Mesenchymal stem cell (in vitro differentiated cells and primary cell): Measurements from ENCODE around the gene PLEKHM2.

ENCODE experiments used
- DNase-seq: peaks from one replicate; pipeline ENCODE4 v3.0.0-alpha.2; 2013
- H2AFZ ChIP-seq: one replicate; pipeline ENCODE4 v1.6.1; 2013; ENCODE audit warnings: low read depth, mild to moderate bottlenecking, control low read depth, inconsistent platforms, low read length, moderate library complexity
- H2AK5ac ChIP-seq: 2 replicates; pipeline ENCODE4 v1.6.1; 2013; ENCODE audit warnings: low read length, moderate library complexity, mild to moderate bottlenecking, inconsistent platforms; ENCODE audit not compliant: severe bottlenecking
- H2BK120ac ChIP-seq: one replicate; pipeline ENCODE4 v1.6.1; 2013; ENCODE audit warnings: low read depth, mild to moderate bottlenecking, inconsistent platforms, low read length, moderate library complexity
- H2BK12ac ChIP-seq, 2 experiments: one replicate each; pipeline ENCODE4 v1.6.1; 2013; ENCODE audit warnings: inconsistent platforms in 2 of 2, low read length in 2 of 2, mild to moderate bottlenecking in 2 of 2, moderate library complexity in 2 of 2, control low read depth in 1 of 2
- H2BK15ac ChIP-seq: one replicate; pipeline ENCODE4 v1.6.1; 2013; ENCODE audit warnings: mild to moderate bottlenecking, low read depth, inconsistent platforms; ENCODE audit not compliant: poor library complexity, severe bottlenecking
- H2BK5ac ChIP-seq: 2 replicates; pipeline ENCODE4 v1.6.1; 2013; ENCODE audit warnings: low read depth, mild to moderate bottlenecking, low read length, control low read depth, inconsistent platforms; ENCODE audit not compliant: poor library complexity, severe bottlenecking
- H3K14ac ChIP-seq, 2 experiments: one replicate each; pipeline ENCODE4 v1.6.1; 2013; ENCODE audit warnings: inconsistent platforms in 2 of 2, low read length in 2 of 2, control low read depth in 1 of 2, mild to moderate bottlenecking in 1 of 2, moderate library complexity in 1 of 2
- H3K18ac ChIP-seq, 2 experiments: one replicate each; pipeline ENCODE4 v1.6.1; 2013; ENCODE audit warnings: inconsistent platforms in 2 of 2, low read length in 2 of 2, control low read depth in 1 of 2, low read depth in 1 of 2, mild to moderate bottlenecking in 1 of 2
- H3K23ac ChIP-seq, 2 experiments: one replicate each; pipeline ENCODE4 v1.6.1; 2013; ENCODE audit warnings: inconsistent platforms in 2 of 2, low read length in 2 of 2, mild to moderate bottlenecking in 2 of 2, moderate library complexity in 2 of 2, control low read depth in 1 of 2
- H3K27ac ChIP-seq: 2 replicates; pipeline ENCODE4 v1.5.1; 2013; ENCODE audit warnings: mild to moderate bottlenecking, moderate library complexity, low read length, control low read depth, inconsistent platforms; ENCODE audit not compliant: poor library complexity, severe bottlenecking
- H3K27me3 ChIP-seq, 2 experiments: 2 replicates each; pipeline versions ENCODE4 v1.6.1 to v1.7.0; 2013; ENCODE audit warnings: low read length in 2 of 2, mild to moderate bottlenecking in 2 of 2, moderate library complexity in 2 of 2, control low read depth in 1 of 2, inconsistent platforms in 1 of 2; ENCODE audit not compliant: control insufficient read depth in 1 of 2, insufficient read depth in 1 of 2
- H3K36me3 ChIP-seq, 2 experiments: 2 replicates each; pipeline versions ENCODE4 v1.6.1 to v1.7.0; 2013; ENCODE audit warnings: low read length in 2 of 2, control low read depth in 1 of 2, inconsistent platforms in 1 of 2, low read depth in 1 of 2, mild to moderate bottlenecking in 1 of 2; ENCODE audit not compliant: insufficient read depth in 2 of 2, control insufficient read depth in 1 of 2
- H3K4ac ChIP-seq, 2 experiments: one replicate each; pipeline ENCODE4 v1.6.1; 2013; ENCODE audit warnings: inconsistent platforms in 2 of 2, low read length in 2 of 2, mild to moderate bottlenecking in 2 of 2, moderate library complexity in 2 of 2, control low read depth in 1 of 2, low read depth in 1 of 2
- H3K4me1 ChIP-seq: 2 replicates; pipeline ENCODE4 v1.6.1; 2013; ENCODE audit warnings: low read depth, low read length, control low read depth; ENCODE audit not compliant: control insufficient read depth, insufficient read depth
- H3K4me2 ChIP-seq: 2 replicates; pipeline ENCODE4 v1.6.1; 2013; ENCODE audit warnings: low read length, mild to moderate bottlenecking, inconsistent platforms; ENCODE audit not compliant: poor library complexity, severe bottlenecking
- H3K4me3 ChIP-seq, 2 experiments: 2 replicates each; pipeline versions ENCODE4 v1.5.1 to v1.7.0; 2013; ENCODE audit warnings: low read length in 2 of 2, mild to moderate bottlenecking in 2 of 2, control low read depth in 1 of 2, low read depth in 1 of 2; ENCODE audit not compliant: insufficient read depth in 1 of 2
- H3K79me1 ChIP-seq: replicated peaks from 2 replicates; pipeline ENCODE4 v1.6.1; 2013; ENCODE audit warnings: mild to moderate bottlenecking, control low read depth, low read length, inconsistent platforms; ENCODE audit not compliant: poor library complexity, severe bottlenecking
- H3K9ac ChIP-seq: 2 replicates; pipeline ENCODE4 v1.7.0; 2013; ENCODE audit warnings: mild to moderate bottlenecking, low read length, moderate library complexity
- H3K9me3 ChIP-seq: 2 replicates; pipeline ENCODE4 v1.7.0; 2013; ENCODE audit warnings: mild to moderate bottlenecking, low read length; ENCODE audit not compliant: control insufficient read depth
- H4K8ac ChIP-seq: one replicate; pipeline ENCODE4 v1.6.1; 2013; ENCODE audit warnings: inconsistent platforms, mild to moderate bottlenecking, low read length, moderate library complexity
- H4K91ac ChIP-seq: one replicate; pipeline ENCODE4 v1.6.1; 2013; ENCODE audit warnings: mild to moderate bottlenecking, low read length, inconsistent platforms
- WGBS: methylation state at CpG from one replicate; pipeline ENCODE4 v1.1.7; 2013; ENCODE audit warnings: mixed read lengths; 5-methylcytosine and 5-hydroxymethylcytosine counted together

Gene PLEKHM2

GRCh38 chr1:15765495-15766194 lies 81.5 kb downstream of the PLEKHM2 start:
- Histone ChIP-seq H2BK12ac (no peak overlapping the region), H3K9me3 (no peaks in the 10 kb centered on the region), H3K27ac (no peak overlapping the region), H3K4me3 (no peak overlapping the region), H3K9ac (no peak overlapping the region), H2AK5ac (no peak overlapping the region), H3K4me1 (peaks cover 24% of the 10 kb centered on the region), H4K91ac (peak overlapping the region; percentile 18), H3K18ac (no peak overlapping the region), H3K4ac (no peak overlapping the region), H2BK5ac (no peak overlapping the region), H2AFZ (no peak overlapping the region), H3K4me2 (no peak overlapping the region), H3K14ac (no peak overlapping the region), H3K23ac (no peak overlapping the region), H2BK15ac (no peak overlapping the region), H3K36me3 (peaks cover 21 to 65% of the 10 kb centered on the region in 2 experiments), H3K27me3 (no peaks in the 10 kb centered on the region), H4K8ac (no peak overlapping the region), H2BK120ac (no peak overlapping the region), H3K79me1 (peaks cover 32% of the 10 kb centered on the region)
- WGBS, result 91% methylated on average over 20 of the region's 20 CpGs
- peak; percentile 29 for DNase-seq

- Histone ChIP-seq H3K79me1 (peaks cover 47% of the 10 kb centered on the region), H3K23ac (no peak overlapping the region), H2BK12ac (no peak overlapping the region), H2AK5ac (no peak overlapping the region), H4K91ac (no peak overlapping the region), H3K36me3 (peaks cover 36 to 82% of the 10 kb centered on the region in 2 experiments), H3K14ac (no peak overlapping the region), H3K4ac (no peak overlapping the region), H3K9ac (no peak overlapping the region), H3K18ac (no peak overlapping the region), H2BK5ac (no peak overlapping the region), H2BK15ac (no peak overlapping the region), H3K4me1 (peaks cover 17% of the 10 kb centered on the region), H2BK120ac (no peak overlapping the region), H4K8ac (no peak overlapping the region), H3K4me2 (no peak overlapping the region), H3K27ac (no peak overlapping the region), H3K4me3 (no peak overlapping the region), H2AFZ (no peak overlapping the region), H3K27me3 (no peaks in the 10 kb centered on the region), H3K9me3 (no peaks in the 10 kb centered on the region)
- WGBS, result 96% methylated on average over 5 of the region's 5 CpGs
- DNase-seq, result no peak
Measured at GRCh38 chr1:15767941-15768340, 83.8 kb downstream of the PLEKHM2 start.

GRCh38 chr1:15768388-15768787 lies 84.3 kb downstream of the PLEKHM2 start:
- WGBS, result 95% methylated on average over 6 of the region's 7 CpGs
- H3K18ac ChIP-seq, result no peak overlapping the region

GRCh38 chr1:15770313-15770962 lies 86.3 kb downstream of the PLEKHM2 start:
- no peak overlapping the region for H3K23ac ChIP-seq
- H3K4me1 ChIP-seq, result peaks cover 6% of the 10 kb centered on the region
- H3K4ac ChIP-seq, result no peak overlapping the region
- no peak overlapping the region for H3K18ac ChIP-seq
- no peak overlapping the region for H2AK5ac ChIP-seq
- peaks cover 41 to 85% of the 10 kb centered on the region in 2 experiments for H3K36me3 ChIP-seq
- no peaks in the 10 kb centered on the region for H3K9me3 ChIP-seq
- DNase-seq, result no peak
- no peak overlapping the region for H4K91ac ChIP-seq
- no peak overlapping the region for H2BK120ac ChIP-seq
- H3K4me3 ChIP-seq, result no peak overlapping the region
- H3K27ac ChIP-seq, result no peak overlapping the region
- H3K9ac ChIP-seq, result no peak overlapping the region
- H4K8ac ChIP-seq, result no peak overlapping the region
- peaks cover 38% of the 10 kb centered on the region for H3K79me1 ChIP-seq
- no peak overlapping the region for H2BK5ac ChIP-seq
- no peak overlapping the region for H2BK12ac ChIP-seq
- WGBS, result 95% methylated on average over 14 of the region's 14 CpGs
- H3K4me2 ChIP-seq, result no peak overlapping the region
- H3K27me3 ChIP-seq, result no peaks in the 10 kb centered on the region
- H3K14ac ChIP-seq, result no peak overlapping the region
- H2BK15ac ChIP-seq, result no peak overlapping the region
- H2AFZ ChIP-seq, result no peak overlapping the region

More at GRCh38 chr1:15768388-15768787, 84.3 kb downstream of the PLEKHM2 start:
- no peak overlapping the region for H2BK5ac ChIP-seq
- H3K4me1 ChIP-seq, result peaks cover 17% of the 10 kb centered on the region
- no peak overlapping the region for H3K4me2 ChIP-seq
- H4K91ac ChIP-seq, result no peak overlapping the region
- H3K4ac ChIP-seq, result no peak overlapping the region
- H3K27ac ChIP-seq, result no peak overlapping the region
- H3K9me3 ChIP-seq, result no peaks in the 10 kb centered on the region
- DNase-seq, result no peak
- no peak overlapping the region for H3K4me3 ChIP-seq
- no peak overlapping the region for H2BK15ac ChIP-seq
- H3K36me3 ChIP-seq, result peaks cover 36 to 84% of the 10 kb centered on the region in 2 experiments
- H4K8ac ChIP-seq, result no peak overlapping the region
- no peaks in the 10 kb centered on the region for H3K27me3 ChIP-seq
- H2BK12ac ChIP-seq, result no peak overlapping the region
- no peak overlapping the region for H2AFZ ChIP-seq
- peaks cover 48% of the 10 kb centered on the region for H3K79me1 ChIP-seq
- no peak overlapping the region for H3K14ac ChIP-seq
- no peak overlapping the region for H2AK5ac ChIP-seq
- H3K23ac ChIP-seq, result no peak overlapping the region
- H2BK120ac ChIP-seq, result no peak overlapping the region
- no peak overlapping the region for H3K9ac ChIP-seq
